Measurements from ENCODE around the gene THSD7A. TPM values are rescaled to one million over a fixed set of nuclear protein-coding genes. Genes with fewer than 3 reads are reported as not detected.

Gene THSD7A
- total RNA-seq, 1 experiment from 2014 or later: 4.0 TPM

GRCh38 chr7:11538751-11539299 is 293.2 kb downstream of the THSD7A start:
- Histone ChIP-seq H3K4me1 (replicated peaks; ENCODE audit: insufficient read depth) (no peaks in the 10 kb centered on the region), H4K20me1 (ENCODE audit: insufficient read depth) (no peaks in the 10 kb centered on the region), H3K9me2 (ENCODE audit: insufficient read depth) (no peaks in the 10 kb centered on the region), H3K27ac (no peak overlapping the region), H3K4me2 (no peak overlapping the region), H2AFZ (no peak overlapping the region), H3K79me2 (ENCODE audit: low read depth) (no peaks in the 10 kb centered on the region), H3K36me3 (ENCODE audit: low read depth) (no peaks in the 10 kb centered on the region), H3K4me3 (no peak overlapping the region), H3K9me3 (ENCODE audit: insufficient read depth, low read depth) (no peaks in the 10 kb centered on the region; the same call in 1 of the 2 replicates), H3K27me3 (ENCODE audit: insufficient read depth, low read depth) (no peaks in the 10 kb centered on the region), H3F3A (ENCODE audit: insufficient read depth, low read depth) (no peaks in the 10 kb centered on the region)
- POLR2A ChIA-PET (ENCODE audit: unreplicated experiment): no interaction called here
- BruUV-seq (replicated peaks): no TSS peak
- TF ChIP-seq CTCF (conservative IDR thresholded peaks at IDR 0.05) (no peak), EZH2 (IDR thresholded peaks at IDR 0.05; ENCODE audit: low read depth) (no peak)
- CTCF ChIA-PET: no interaction called here
- DNase-seq: no peak
- intact Hi-C loops (cut with micrococcal nuclease; ENCODE audit: unreplicated experiment): no loop called here

- BruUV-seq (replicated peaks): no TSS peak
- H3K9me2 ChIP-seq (ENCODE audit: insufficient read depth): no peaks in the 10 kb centered on the region
- POLR2A ChIA-PET (ENCODE audit: unreplicated experiment): no interaction called here
- H3F3A ChIP-seq (ENCODE audit: insufficient read depth, low read depth): no peaks in the 10 kb centered on the region
- intact Hi-C loops (cut with micrococcal nuclease; ENCODE audit: unreplicated experiment): no loop called here
- no peaks in the 10 kb centered on the region for H4K20me1 ChIP-seq (ENCODE audit: insufficient read depth)
- no peak overlapping the region for H2AFZ ChIP-seq
- H3K27me3 ChIP-seq (ENCODE audit: insufficient read depth, low read depth): no peaks in the 10 kb centered on the region
- H3K4me1 ChIP-seq (replicated peaks; ENCODE audit: insufficient read depth): no peaks in the 10 kb centered on the region
- no peak for TF ChIP-seq CTCF (conservative IDR thresholded peaks at IDR 0.05)
- TF ChIP-seq EZH2 (IDR thresholded peaks at IDR 0.05; ENCODE audit: low read depth): no peak
- no peak overlapping the region for H3K4me2 ChIP-seq
- CTCF ChIA-PET: no interaction called here
- DNase-seq: no peak
- no peaks in the 10 kb centered on the region for H3K9me3 ChIP-seq (ENCODE audit: insufficient read depth, low read depth)
- H3K36me3 ChIP-seq (ENCODE audit: low read depth): no peaks in the 10 kb centered on the region
- no peak overlapping the region for H3K27ac ChIP-seq
- no peaks in the 10 kb centered on the region for H3K79me2 ChIP-seq (ENCODE audit: low read depth)
- no peak overlapping the region for H3K4me3 ChIP-seq
These were observed 298.7 kb downstream of the THSD7A start for GRCh38 chr7:11533229-11533820.

- H3K9me2 ChIP-seq (ENCODE audit: insufficient read depth): no peaks in the 10 kb centered on the region
- BruUV-seq (replicated peaks): no TSS peak
- no peaks in the 10 kb centered on the region for H3K9me3 ChIP-seq (ENCODE audit: insufficient read depth, low read depth)
- no peaks in the 10 kb centered on the region for H3K27me3 ChIP-seq (ENCODE audit: insufficient read depth, low read depth)
- H2AFZ ChIP-seq: no peak overlapping the region; the same call in 1 of the 2 replicates
- no peak overlapping the region for H3K4me2 ChIP-seq
- no peak overlapping the region for H3K27ac ChIP-seq
- CTCF ChIA-PET: interaction anchor here (0.5 kb wide), 1 partner anchor 181 kb away, joined by 3 read pairs; no protein-coding TSS in a partner anchor
- no peaks in the 10 kb centered on the region for H3K36me3 ChIP-seq (ENCODE audit: low read depth)
- H3F3A ChIP-seq (ENCODE audit: insufficient read depth, low read depth): no peaks in the 10 kb centered on the region; the same call in 1 of the 2 replicates
- intact Hi-C loops (cut with micrococcal nuclease; ENCODE audit: unreplicated experiment): no loop called here
- no peaks in the 10 kb centered on the region for H4K20me1 ChIP-seq (ENCODE audit: insufficient read depth)
- H3K4me3 ChIP-seq: no peak overlapping the region
- no peak for TF ChIP-seq EZH2 (IDR thresholded peaks at IDR 0.05; ENCODE audit: low read depth)
- no peak for TF ChIP-seq CTCF (conservative IDR thresholded peaks at IDR 0.05)
- H3K79me2 ChIP-seq (ENCODE audit: low read depth): no peaks in the 10 kb centered on the region
- DNase-seq: no peak
- POLR2A ChIA-PET (ENCODE audit: unreplicated experiment): no interaction called here
- H3K4me1 ChIP-seq (replicated peaks; ENCODE audit: insufficient read depth): no peaks in the 10 kb centered on the region
These were observed 302.6 kb downstream of the THSD7A start for GRCh38 chr7:11529382-11529781.
